Endothelial cell of umbilical vein (primary cell): ENCODE data around the gene ARHGAP29. TPM values are rescaled to one million over a fixed set of nuclear protein-coding genes. Genes with fewer than 3 reads are reported as not detected.

Source experiments
- BruUV-seq: library from RNA; stranded (reverse); fragments of 400-500 nt; replicated peaks from 2 replicates; lab custom pipeline; 2021; lab: Mats Ljungman, UMichigan
- CTCF ChIA-PET: fragments of 300-600, 350-600 bp; sonication (Branson Sonifier 250); formaldehyde crosslinking; loops from one replicate; lab custom pipeline; 2021; ENCODE audit warnings: antibody characterized with exemption, inconsistent platforms; lab: Charles Lee
- POLR2A ChIA-PET: fragments of 300-600, 350-600 bp; sonication (Branson Sonifier 250); formaldehyde crosslinking; loops from one replicate; lab custom pipeline; 2021; ENCODE audit warnings: antibody characterized with exemption, inconsistent platforms; lab: Charles Lee
- DNase-seq: peaks from one replicate; pipeline ENCODE4 v3.0.0-alpha.2; 2011; ENCODE audit warnings: low read depth, low spot score
- FAIRE-seq: peaks from 2 replicates; lab custom pipeline; 2011; peaks lifted over from hg19 to GRCh38; lab: Jason Lieb, UNC
- H2AFZ ChIP-seq: 2 replicates; pipeline ENCODE4 v1.6.0; 2012; ENCODE audit warnings: low read depth, low read length, control low read depth, inconsistent platforms
- H3K27ac ChIP-seq: 2 replicates; pipeline ENCODE4 v1.5.1; 2011; ENCODE audit warnings: low read depth, mild to moderate bottlenecking, control low read depth, low read length, moderate library complexity; ENCODE audit not compliant: insufficient read depth
- H3K27me3 ChIP-seq, 2 experiments: 2 replicates each; pipeline versions ENCODE4 v1.6.0 to v1.6.1; 2011; ENCODE audit warnings: low read length in 2 of 2, mixed read lengths in 1 of 2; ENCODE audit not compliant: control insufficient read depth in 2 of 2, insufficient read depth in 2 of 2
- H3K36me3 ChIP-seq, 2 experiments: 2 replicates in 1 of 2; 3 replicates in 1 of 2; pipeline ENCODE4 v1.5.1; 2011; ENCODE audit warnings: low read length in 2 of 2, mild to moderate bottlenecking in 1 of 2, moderate library complexity in 1 of 2; ENCODE audit not compliant: control insufficient read depth in 2 of 2, insufficient read depth in 2 of 2; ENCODE audit errors: extremely low read depth in 1 of 2
- H3K4me1 ChIP-seq: 3 replicates; pipeline ENCODE4 v1.5.1; 2011; ENCODE audit warnings: mild to moderate bottlenecking, low read length; ENCODE audit not compliant: control insufficient read depth, insufficient read depth; ENCODE audit errors: extremely low read depth
- H3K4me2 ChIP-seq: 2 replicates; pipeline ENCODE4 v1.6.1; 2011; ENCODE audit warnings: low read length, control low read depth, mixed read lengths; ENCODE audit not compliant: insufficient read depth
- H3K4me3 ChIP-seq, 3 experiments: fragments of 200-600 bp in 1 of 3; sonication (generic), shearing (Covaris generic) in 1 of 3; replicated peaks in 1 of 3; 2 replicates each; pipeline ENCODE4 v1.5.1; 2011 to 2016; ENCODE audit warnings: control low read depth in 3 of 3, low read length in 3 of 3, mild to moderate bottlenecking in 2 of 3, inconsistent platforms in 1 of 3, low read depth in 1 of 3, moderate library complexity in 1 of 3; ENCODE audit not compliant: insufficient read depth in 1 of 3
- H3K79me2 ChIP-seq: 2 replicates; pipeline ENCODE4 v1.6.0; 2012; ENCODE audit warnings: low read length, inconsistent platforms; ENCODE audit not compliant: control insufficient read depth, insufficient read depth
- H3K9ac ChIP-seq: replicated peaks from 2 replicates; pipeline ENCODE3; 2011; ENCODE audit warnings: low read length, control low read depth; ENCODE audit not compliant: insufficient read depth; ENCODE audit errors: extremely low read depth
- H3K9me1 ChIP-seq: replicated peaks from 3 replicates; pipeline ENCODE4 v1.6.0; 2011; ENCODE audit warnings: mild to moderate bottlenecking, low read length; ENCODE audit not compliant: control insufficient read depth, insufficient read depth; ENCODE audit errors: extremely low read depth
- H3K9me3 ChIP-seq: replicated peaks from 2 replicates; pipeline ENCODE4 v1.5.1; 2012; ENCODE audit warnings: low read length, inconsistent platforms; ENCODE audit not compliant: control insufficient read depth, insufficient read depth
- H4K20me1 ChIP-seq: replicated peaks from 2 replicates; pipeline ENCODE3; 2011; ENCODE audit warnings: mild to moderate bottlenecking, low read length; ENCODE audit not compliant: control insufficient read depth, insufficient read depth; ENCODE audit errors: extremely low read depth
- CTCF ChIP-seq, 2 donors: IDR thresholded peaks; 1 replicate in 1 of 2; 2 replicates in 1 of 2; pipeline ENCODE4 v1.5.1; 2011; ENCODE audit warnings: low read length in 2 of 2, mild to moderate bottlenecking in 2 of 2, moderate library complexity in 2 of 2, control low read depth in 1 of 2, inconsistent platforms in 1 of 2, low read depth in 1 of 2; ENCODE audit not compliant: insufficient read depth in 1 of 2; ENCODE audit errors: extremely low read depth in 1 of 2
- EZH2 ChIP-seq: IDR thresholded peaks from 2 replicates; pipeline ENCODE4 v1.6.1; 2012; ENCODE audit warnings: borderline replicate concordance, low read depth, mild to moderate bottlenecking, moderate library complexity, low read length, inconsistent platforms; ENCODE audit not compliant: severe bottlenecking
- FOS ChIP-seq: IDR thresholded peaks from 2 replicates; pipeline ENCODE4 v1.6.1; 2011; ENCODE audit warnings: mild to moderate bottlenecking, low read length, moderate library complexity, borderline replicate concordance; ENCODE audit not compliant: insufficient read depth
- GATA2 ChIP-seq: IDR thresholded peaks from 2 replicates; pipeline ENCODE4 v1.7.0; 2011; ENCODE audit warnings: low read depth, mild to moderate bottlenecking, moderate library complexity, mixed read lengths, low read length; ENCODE audit not compliant: insufficient read length, insufficient read depth
- JUN ChIP-seq: IDR thresholded peaks from 2 replicates; pipeline ENCODE4 v1.6.1; 2011; ENCODE audit warnings: borderline replicate concordance, low read depth; ENCODE audit not compliant: insufficient read length, insufficient read depth
- MAX ChIP-seq: IDR thresholded peaks from 2 replicates; pipeline ENCODE4 v1.6.1; 2011; ENCODE audit not compliant: insufficient read depth, insufficient read length
- MYC ChIP-seq: IDR thresholded peaks from one replicate; pipeline ENCODE4 v1.6.1; 2011; ENCODE audit warnings: mild to moderate bottlenecking, low read depth, low read length
- POLR2A ChIP-seq: IDR thresholded peaks from 2 replicates; pipeline ENCODE4 v1.6.1; 2012; ENCODE audit warnings: low read depth, mild to moderate bottlenecking, control low read depth, low read length
- POLR2AphosphoS5 ChIP-seq: IDR thresholded peaks from 2 replicates; pipeline ENCODE4 v1.6.1; 2012; ENCODE audit warnings: low read depth, mild to moderate bottlenecking, control low read depth, low read length, moderate library complexity; ENCODE audit not compliant: insufficient read depth
- dilution Hi-C: fragments of 300-500 bp; cut with MboI; formaldehyde crosslinking; loops from one replicate; pipeline ENCODE4 v1.15.0; 2019; ENCODE audit warnings: low sequenced_read_pairs; ENCODE audit not compliant: extremely low pct_ligation_motif_present
- intact Hi-C: fragments of 100-400 bp; cut with micrococcal nuclease; formaldehyde crosslinking; loops from one replicate; pipeline ENCODE4 v1.10.0; 2022
- polyA plus RNA-seq, 4 experiments: library from polyadenylated mRNA; depleted of rRNA in 3 of 4; stranded (reverse) in 3 of 4; unstranded in 1 of 4; fragments of >200 nt; gene quantifications; 2 replicates each; pipeline versions ENCODE4 v1.2.1 to v1.2.3, GENCODE V29; 2011 to 2012; ENCODE audit warnings: missing spikeins in 1 of 4
- total RNA-seq: library from RNA; stranded (reverse); gene quantifications from 2 replicates; pipeline ENCODE4 v1.2.3, GENCODE V29; 2021

The ARHGAP29 gene
- total and polyA plus RNA-seq, 2 donors (not counting 3 experiments of a cell fraction or from before 2014, with no cell fraction given), result 56.3 to 199 TPM

DNA sequence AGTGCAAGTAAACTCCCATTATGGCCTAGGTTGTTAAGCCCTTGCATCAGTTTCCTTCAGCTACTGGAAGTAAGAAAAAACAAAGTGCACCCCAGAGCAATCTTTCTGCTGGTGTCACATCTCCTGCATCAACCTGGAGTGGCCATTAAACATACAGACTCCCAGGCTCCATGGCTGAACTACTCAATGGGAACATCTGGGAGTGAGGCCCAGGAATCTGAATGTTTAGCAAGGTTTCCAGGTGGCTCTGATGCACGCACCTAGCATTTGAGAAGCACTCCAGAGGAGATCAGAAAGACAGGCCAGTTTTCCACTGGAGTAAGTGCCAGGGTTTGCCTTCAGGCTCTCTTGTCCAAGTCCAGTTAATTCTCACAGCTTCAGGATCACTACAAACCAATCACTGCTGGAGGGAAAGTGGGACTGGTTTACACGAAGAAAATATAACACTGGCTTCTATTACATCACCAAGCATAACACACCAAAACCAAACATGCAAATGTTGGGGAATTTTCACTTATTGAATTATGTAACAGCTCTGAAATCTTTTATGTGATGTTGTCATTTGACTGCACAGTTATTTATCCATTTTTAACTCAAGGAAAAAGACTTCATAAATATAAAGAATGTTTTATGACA is 94.1 kb downstream of the ARHGAP29 start:
- Histone ChIP-seq H3K27me3 (no peaks in the 10 kb centered on the region), H3K4me2 (no peak overlapping the region), H3K27ac (no peak overlapping the region), H4K20me1 (no peaks in the 10 kb centered on the region), H3K9me1 (no peaks in the 10 kb centered on the region), H3K9ac (no peak overlapping the region), H2AFZ (peak overlapping the region; percentile 23), H3K79me2 (no peaks in the 10 kb centered on the region), H3K4me1 (peaks cover 22% of the 10 kb centered on the region), H3K9me3 (no peaks in the 10 kb centered on the region), H3K4me3 (no peak overlapping the region), H3K36me3 (no peaks in the 10 kb centered on the region)
- POLR2A ChIA-PET, result no interaction called here
- dilution Hi-C loops (no loop called here), intact Hi-C loops (loop anchor here (2.0 kb wide), 1 partner anchor 74 kb away; no protein-coding TSS in a partner anchor)
- no TSS peak for BruUV-seq
- no peak for DNase-seq
- no peak for TF ChIP-seq GATA2
- no peak for TF ChIP-seq POLR2A
- TF ChIP-seq JUN, result no peak
- no peak for TF ChIP-seq MAX
- no peak for TF ChIP-seq FOS
- no peak for TF ChIP-seq MYC
- TF ChIP-seq EZH2, result no peak
- TF ChIP-seq POLR2AphosphoS5, result no peak
- TF ChIP-seq CTCF (IDR thresholded peaks at IDR 0.05; ENCODE audit: extremely low read depth in 1 of 2, insufficient read depth in 1 of 2, low read depth in 1 of 2, low read length in 2 of 2), result no peak
- no peak for FAIRE-seq
- CTCF ChIA-PET, result interaction anchor here (0.8 to 2.3 kb wide), 8 partner anchors 11 to 82 kb away, joined by 3 to 16 read pairs (median 4); no protein-coding TSS in a partner anchor
